HG02763 (cell line): Measurements from ENCODE around the gene SEC14L2.
"Not testable (repeated sequence)": the region's sequence is repeated elsewhere in the genome, so short reads cannot be mapped to it uniquely, and the experiment has no call there.

Experiments
- ATAC-seq: cut with Tn5 transposase; IDR thresholded peaks from one replicate; pipeline ENCODE4 v1.9.1; 2021; ENCODE audit warnings: mild to moderate bottlenecking, moderate library complexity; ENCODE audit not compliant: unreplicated experiment

The SEC14L2 gene

DNA sequence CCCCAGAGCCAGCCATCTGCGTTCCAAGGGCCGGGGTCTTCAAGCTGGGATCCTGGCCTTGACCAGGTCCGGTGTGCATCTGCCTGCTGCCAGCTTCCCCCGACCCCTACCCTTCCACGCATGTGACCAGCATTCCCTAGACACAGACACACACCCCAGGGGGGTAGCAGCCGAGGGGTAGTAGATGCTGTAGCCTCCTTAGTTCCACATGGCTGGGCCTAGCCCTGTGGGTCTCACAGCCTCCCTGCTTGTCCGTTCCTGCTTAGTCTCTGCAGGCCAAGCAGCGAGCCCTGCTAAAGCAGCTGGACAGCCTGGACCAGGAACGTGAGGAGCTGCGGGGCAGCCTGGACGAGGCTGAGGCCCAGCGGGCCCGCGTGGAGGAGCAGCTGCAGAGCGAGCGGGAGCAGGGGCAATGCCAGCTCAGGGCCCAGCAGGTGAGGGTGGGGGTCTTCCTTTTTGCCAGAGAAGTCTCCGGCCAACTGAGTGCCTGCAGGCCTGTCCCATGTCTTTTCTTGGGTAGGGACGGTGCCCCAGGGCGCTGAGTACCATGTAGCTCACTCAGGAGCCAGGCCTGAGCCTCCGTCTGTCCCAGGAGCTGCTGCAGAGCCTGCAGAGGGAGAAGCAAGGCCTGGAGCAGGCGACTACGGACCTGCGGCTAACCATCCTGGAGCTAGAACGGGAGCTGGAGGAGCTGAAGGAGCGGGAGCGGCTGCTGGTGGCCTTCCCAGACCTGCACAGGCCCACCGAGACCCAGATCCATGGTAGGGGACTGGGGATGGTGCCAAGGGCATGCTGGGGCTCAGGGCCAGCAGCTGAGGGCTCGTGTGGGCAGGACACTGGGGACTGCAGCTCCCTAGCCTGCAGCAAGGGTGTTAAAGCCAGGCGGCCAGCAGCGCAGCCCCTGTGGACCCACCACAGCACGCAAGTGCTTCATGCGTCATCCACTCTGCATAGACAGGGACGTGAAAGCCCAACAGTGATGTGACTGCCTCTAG lies 23.2 kb upstream of the SEC14L2 start:
- ATAC-seq: no peak

DNA sequence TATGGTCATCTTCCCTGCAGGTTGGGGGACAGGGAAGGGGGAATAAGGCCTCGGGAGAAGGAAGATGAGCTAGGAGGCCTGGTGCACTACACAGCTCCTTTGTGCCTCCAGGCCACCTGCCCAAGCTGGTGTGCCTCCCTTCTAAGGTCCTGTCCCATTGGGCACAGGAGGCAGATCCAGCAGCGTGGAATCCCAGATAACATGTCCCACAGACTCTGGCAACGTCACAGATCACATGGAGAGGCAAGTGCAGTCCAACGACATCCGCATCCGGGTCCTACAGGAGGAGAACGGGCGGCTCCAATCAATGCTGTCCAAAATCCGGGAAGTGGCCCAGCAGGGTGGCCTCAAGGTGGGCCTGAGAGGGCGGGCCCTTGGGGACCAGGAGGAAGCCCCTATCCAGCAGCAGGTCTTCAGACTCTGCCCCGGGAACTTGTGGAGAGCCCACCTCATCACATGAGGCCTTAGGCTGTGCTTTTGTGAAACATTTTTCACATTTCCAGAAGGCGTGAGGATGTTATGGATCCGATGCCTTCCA lies 21.4 kb upstream of the SEC14L2 start:
- ATAC-seq: no peak

DNA sequence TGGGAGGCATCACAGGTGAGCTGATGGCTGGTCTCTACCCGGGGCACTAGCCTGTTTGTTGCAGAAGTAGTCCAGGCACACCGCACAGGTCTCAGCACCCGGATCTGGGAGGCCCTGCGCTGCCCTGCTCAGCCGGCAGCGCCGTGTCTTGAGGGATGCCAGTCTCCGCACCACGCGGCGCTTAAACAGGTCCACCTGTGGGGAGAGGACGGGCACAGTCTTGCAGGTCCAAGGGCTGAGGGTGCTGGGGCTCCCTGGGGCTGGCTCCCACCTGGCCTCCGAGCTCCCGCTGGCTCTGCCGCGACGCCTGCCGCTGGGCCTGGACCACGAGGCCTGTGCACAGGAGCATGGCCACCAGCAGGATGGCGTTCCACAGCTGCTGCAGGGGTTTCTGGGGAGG lies 16.8 kb upstream of the SEC14L2 start:
- ATAC-seq: no peak

DNA sequence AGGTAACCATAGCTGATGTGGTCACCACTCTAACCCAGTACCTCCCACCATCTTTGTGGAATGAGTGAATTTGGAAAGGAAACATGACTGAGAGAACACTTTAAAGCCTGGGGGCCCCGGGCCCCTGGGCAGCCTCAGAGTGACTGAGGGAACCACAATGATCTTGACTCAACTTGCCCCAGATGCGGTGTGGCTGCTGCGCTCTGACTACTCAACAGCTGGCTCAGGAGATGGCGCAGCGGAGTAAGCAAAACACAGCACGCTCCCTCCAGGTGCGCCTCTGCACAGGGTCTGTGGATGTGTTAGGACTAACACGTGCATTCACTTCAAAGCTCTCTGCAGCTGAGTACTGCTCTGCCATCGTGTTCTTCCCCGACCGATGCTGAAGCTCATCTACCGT lies 15.6 kb upstream of the SEC14L2 start:
- no peak for ATAC-seq

DNA sequence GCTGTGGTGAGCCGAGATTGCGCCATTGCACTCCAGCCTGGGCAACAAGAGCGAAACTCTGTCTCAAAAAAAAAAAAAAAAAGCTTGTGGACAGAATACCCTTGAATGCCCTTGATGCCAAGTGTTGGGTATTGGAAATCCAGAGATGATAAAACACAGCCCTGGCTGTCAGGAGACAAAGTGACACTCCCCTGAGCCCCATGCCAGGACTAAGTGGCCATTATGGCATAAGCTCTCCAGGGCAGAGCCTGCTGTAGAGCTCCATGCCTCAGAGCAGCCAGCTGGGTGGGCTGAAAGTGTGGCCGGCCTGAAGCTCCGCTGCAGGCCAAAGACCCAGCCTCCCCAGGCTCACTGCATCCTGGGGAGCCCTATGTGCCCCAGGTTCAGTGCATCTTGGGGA lies 14.5 kb upstream of the SEC14L2 start:
- no peak for ATAC-seq

DNA sequence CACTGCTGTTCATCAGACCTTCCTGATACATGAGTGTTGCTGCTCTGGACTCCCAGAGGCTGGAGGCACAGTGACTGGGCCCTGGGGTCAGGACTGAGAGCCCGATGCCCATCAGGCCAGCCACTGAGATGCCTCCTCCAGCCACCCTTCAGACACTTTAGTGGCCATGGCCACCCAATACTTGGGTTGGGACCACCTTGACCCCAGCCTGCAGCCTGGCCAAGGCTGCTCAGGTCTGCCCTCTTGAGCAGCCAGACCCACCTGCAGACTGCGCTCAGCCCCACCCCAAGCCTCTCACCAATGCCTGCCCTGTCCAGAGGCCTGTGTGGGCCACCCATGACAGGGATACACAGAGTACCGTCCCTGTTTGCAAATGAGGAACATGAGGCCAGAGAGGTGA lies 13.8 kb upstream of the SEC14L2 start:
- no peak for ATAC-seq

DNA sequence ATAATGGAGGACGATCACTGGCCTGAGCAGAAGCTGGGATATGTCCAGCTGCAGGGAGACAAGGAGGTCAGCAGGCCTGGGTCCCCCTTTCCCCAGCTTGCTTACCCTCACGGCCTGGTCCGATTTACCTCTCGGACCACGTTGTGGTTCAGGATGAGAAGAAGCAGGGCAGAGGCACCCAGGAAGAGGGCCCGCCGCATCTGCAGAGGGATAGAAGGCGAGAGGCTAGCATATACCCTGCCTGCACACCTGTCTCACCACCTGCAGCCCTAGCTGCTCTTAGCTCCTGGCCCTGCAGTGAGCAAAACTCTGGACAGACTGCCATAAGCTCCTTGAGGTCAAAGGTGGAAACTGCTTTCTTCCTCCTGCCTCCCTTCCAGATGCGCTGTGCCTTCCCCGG lies 10.9 kb upstream of the SEC14L2 start:
- ATAC-seq: no peak

DNA sequence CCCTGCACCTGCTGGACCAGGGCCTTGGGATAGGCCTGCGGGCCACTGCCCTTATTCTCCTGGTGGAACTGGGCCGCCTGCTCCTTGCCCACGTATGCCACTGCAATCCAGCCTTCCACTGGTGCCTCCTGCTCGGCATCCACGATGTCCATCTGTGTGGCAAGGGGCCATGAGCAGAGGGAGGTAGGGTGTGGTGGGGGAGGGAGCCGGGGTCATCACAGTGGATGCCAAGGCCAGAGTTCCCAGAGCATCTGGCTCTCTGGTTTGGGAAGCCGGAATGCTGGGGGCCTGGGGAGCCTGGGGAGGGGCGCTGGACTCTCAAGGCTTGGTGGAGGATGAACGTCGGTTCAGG lies 10.2 kb upstream of the SEC14L2 start:
- ATAC-seq: no peak

DNA sequence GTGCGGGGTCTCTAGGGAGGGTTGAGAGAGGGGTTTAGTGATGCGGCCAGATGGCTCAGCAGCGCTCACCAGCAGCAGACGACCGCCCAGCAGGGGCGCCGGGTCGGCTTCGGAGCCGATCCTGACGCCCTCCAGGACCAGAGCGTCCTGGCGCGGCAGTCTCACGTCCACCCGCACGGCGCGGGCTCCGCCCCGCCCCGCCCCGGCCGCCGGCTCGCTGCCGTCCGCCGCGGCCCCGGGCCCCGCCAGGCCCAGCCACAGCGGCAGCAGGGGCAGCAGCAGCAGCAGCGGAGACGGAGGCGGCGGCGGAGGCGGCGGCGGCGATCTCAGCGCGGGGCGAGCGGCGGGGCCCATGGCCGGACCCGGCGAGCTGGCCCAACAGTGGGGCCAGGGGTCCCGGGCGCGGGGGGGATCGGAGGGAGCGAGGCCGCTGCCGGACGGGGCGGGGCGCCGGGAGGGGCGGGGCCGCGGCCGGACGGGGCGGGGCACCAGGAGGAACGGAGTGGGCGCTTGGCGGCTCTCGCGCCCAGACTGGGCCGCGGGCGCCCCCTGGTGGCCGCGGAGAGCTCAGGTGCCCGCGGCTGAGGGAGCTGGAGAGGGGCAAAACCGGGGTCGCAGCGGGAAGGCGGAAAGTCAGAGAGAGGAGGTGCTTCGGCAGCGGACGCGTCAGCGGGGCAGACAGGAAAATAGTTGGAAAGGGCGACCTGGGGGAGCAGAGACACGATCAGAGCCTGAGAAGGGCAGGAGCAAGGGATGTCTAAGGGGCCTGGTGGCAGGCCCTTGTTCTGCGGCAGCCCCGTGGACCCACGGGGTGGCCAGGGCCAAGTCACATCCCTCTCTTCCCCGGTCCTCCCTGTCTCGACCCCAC lies 9.6 kb upstream of the SEC14L2 start, which contains the start of gene RNF215:
TSS of gene RNF215 (minus strand) at position 452 of the 868 bp plus-strand sequence. CDS start at position 354, 98 bp downstream.
- peak; percentile 69 for ATAC-seq

DNA sequence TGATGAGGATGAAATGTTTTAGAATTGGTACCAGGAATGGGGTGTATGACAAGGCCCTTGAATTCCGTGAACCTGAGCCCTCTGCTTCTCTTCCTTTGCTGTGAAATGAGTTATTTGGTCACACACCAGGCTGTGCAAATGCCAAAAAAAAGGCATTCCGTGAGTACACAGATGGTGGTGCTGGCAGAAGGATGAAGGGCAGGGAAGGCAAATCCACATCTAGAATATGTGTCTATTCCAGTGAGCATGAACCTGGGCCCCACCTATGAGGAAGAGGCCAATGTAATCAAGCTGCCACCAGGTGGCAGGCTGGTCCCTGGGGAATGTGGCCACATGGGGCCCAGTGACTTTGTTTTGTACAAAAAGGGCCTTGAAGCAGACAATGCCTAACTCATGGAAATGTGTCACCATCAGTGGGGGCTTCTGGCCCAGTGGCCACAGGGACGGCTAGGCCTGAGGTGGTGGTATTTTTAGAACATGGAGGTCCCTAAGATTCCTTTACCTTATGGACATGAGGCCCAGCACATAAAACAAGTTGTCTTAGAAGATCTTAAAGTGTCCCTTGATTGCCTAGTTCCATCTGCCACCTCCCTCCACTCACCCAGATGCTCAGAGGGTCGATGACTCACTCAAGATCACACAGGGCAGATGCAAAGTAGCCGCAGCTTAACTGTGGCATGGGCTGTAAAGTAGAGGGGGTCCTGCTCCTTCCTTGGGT lies 5.7 kb upstream of the SEC14L2 start:
- no peak for ATAC-seq

DNA sequence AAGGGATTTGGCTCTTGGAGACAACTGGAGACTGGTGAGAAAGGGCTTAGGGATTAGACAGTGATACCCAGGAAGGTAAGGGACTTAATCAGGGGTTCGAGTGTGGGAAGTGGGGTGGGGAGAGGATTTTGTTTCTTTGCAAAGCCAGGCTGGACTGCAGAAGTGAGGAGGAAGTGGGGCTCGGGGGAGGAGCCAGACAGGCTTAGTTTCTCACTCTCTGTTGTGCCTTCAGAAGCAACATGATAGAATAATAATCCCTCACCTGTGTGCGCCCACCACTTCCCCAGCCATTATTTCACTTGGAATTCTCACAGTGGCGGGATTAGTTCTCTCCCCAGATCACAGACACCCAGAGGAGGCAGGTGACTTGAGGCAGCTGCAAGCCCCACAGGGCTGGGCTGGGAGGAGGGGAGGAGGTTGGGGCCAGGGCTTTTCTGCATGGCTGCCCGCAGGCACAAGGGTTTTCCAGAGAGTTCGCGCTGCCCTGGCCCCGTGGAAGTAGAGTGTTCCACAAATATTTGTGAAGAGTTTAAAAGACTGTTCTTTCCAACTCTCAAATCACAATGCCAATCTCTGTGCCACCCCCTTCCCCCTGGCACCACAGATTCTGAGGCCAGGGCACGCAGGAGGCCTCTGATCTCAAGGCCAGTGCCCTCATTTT lies 4.0 kb upstream of the SEC14L2 start:
- ATAC-seq: no peak

DNA sequence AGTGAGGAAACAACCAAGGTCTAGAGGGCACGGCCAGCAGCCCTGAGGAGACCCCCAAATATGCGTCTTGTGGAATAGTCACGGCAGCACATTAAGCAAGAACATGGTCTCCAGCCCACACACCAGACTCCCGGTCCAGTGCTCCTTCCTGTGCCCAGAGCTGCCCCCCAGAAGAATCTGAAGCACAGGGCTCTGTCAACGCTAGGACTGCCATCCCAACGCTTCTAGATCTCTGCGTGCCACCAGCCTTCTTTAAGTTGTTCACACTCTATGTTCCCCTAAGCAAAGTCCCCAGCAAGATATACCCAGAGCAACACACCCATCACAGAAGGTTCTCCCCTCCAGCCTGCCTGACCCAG lies 3.5 kb upstream of the SEC14L2 start:
- no peak for ATAC-seq

DNA sequence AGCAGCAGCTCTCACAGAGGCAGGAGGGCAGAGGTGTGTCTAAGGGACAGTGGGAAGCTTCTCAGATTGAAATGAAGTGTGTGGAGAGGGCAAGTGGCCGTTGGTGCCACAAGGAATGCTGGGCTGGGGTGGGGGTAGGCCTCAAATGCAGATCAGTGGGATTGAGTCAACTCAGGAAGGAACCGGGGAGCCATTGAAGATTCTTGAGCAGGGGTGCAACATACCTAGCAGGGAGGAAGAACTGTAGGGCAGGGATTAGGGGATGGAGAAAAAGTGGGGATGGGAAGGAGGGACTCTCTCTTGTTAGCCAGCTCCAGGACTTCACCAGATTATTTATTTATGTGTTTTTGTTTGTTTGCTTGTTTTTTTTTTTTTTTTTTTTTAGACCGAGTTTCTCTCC lies 2.9 kb upstream of the SEC14L2 start:
- no peak for ATAC-seq

DNA sequence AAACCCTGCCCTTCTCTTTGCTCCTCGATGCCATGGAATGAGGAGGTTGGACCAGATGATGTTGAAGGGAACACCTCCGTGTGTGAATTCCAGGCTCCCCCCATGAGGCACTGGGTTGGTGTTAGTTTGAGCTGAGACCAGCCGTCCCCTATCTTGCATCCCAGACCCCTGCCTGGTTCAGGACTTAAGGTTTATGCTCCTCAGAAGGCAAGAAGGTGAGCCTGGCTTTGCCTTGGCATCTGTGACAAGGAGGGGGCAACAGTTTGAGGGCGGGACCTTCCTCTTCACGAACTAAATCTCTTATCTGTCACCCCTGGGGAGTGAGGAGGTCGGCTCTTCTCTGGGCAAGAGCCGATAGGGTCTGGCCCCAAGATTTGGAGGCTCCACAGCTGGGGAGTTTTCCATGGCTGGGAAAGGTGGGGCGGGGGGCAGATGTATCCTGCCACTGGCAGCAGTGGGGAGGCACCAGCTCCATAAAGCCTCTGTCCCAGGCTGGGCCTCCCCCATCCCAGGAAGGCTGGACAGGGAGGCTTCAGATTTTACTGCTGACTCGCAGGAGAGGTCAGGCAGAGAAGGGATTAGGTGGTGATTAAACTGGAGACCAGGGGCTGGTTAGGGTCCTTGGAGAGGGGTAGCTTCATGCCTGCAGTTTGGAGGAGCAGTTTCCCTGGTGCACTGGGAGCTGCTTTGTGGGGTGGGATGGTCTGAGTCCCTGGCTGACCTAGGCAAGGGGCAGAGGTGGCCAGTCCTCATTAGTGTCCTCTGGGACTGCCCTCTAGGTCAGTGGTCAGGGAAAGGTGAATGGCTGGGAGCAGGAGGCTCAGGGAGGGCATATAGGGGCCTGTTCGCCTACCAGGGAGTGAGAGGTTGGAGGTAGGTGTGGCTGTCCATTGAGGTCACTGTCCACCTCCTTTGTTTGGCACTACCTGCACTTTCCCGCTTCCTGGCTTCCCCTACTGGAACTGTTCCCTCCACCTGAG lies 1.1 kb downstream of the SEC14L2 start:
- ATAC-seq: no peak

DNA sequence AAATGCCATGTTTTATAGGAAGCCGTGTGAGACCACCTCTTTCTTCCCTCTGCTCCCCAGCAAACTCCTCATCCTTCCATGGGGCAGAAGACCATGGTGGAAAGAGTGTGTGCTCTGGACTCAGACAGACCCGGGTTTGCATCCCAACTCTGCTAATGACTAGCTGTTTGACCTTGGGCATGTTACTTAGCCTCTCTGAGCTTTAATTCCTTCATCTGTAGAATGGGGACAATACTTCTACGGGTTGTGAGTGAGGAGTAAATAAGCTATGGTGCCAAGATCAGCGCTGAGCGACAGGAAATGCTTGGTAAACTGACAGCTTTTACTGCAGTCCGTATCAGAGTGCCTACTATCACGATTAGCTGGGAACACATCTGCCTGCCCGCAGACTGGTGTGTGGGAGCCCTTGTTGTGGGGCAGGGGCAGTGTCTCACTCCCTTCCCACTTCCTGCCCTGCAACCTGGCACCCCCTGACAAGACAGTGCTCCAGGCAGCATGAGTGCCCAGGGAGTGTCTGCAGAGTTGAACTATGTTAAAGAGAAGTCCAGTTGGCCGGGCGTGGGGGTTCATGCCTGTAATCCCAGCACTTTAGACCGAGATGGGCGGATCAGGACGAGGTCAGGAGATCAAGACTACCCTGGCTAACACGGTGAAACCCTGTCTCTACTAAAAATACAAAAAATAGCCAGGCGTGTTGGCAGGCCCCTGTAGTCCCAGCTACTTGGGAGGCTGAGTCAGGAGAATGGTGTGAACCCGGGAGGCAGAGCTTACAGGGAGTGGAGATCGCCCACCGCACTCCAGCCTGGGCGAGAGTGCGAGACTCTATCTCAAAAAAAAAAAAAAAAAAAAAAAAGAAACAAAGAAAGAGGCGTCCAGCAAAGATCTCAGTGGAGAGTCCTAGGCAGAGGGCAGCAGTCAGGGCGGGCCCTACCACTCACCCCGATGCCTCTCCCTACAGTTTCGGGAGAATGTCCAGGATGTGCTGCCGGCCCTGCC lies 2.2 kb downstream of the SEC14L2 start:
- no peak for ATAC-seq

DNA sequence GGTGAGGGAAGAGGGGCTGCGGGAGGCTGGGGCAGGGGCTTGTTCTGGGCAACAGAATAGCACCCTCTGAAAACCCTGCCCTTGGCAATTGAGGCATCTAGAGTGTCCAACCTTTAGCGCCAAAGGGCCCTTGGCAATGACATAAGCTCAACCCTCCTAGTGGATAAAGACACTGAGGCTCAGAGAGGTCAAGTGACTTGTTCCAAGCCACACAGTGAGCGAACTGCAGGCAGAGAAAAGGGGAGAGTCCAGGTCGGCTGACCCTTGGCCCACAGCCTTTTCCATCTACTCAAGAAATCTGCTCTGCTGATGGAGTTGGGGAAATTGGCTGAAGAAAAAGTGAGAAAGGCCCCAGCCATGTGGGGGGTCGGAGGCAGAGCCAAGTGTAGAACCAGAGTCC lies 2.9 kb downstream of the SEC14L2 start:
- no peak for ATAC-seq

DNA sequence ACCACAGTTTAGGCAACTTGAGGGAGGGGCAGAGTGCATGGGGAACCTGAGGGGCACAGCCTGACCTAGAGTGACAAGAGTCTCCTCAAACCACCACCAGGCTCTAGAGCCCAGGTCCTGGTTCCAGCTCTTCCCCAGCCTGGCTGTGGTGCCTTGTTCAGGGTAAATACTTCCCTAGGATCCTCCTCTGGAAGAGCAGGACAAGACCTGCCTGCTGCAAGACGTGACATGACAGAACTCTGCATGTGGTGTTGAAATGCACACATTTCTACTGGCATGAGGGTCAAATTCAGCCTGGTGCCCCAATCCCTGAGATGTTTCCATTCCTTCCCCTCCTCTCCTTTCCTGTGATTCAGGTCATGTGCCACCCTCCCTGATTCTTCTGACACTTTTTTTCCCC lies 3.3 kb downstream of the SEC14L2 start:
- no peak for ATAC-seq

DNA sequence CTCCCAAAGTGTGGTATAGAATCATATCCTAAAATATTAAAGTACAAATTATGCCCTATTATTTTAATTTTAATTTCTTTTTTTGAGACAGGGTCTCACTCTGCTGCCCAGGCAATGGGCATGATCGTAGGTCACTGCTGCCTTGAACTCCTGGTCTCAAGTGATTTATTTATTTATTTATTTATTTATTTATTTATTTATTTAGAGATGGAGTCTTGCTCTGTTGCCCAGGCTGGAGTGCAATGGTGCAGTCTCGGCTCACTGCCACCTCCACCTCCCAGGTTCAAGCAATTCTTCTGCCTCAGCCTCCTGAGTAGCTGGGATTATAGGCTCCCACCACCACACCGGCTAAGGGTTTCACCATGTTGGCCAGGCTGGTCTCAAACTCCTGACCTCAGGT lies 4.2 kb downstream of the SEC14L2 start:
- not testable (repeated sequence) for ATAC-seq
